ENCODE measurements around the gene HSF5. TPM values are rescaled to one million over a fixed set of nuclear protein-coding genes. Genes with fewer than 3 reads are reported as not detected.

Gene HSF5
- total and polyA plus RNA-seq, 2 of the 13 experiments (the other 11 are each of a cell fraction or from before 2014, with no cell fraction given): not detected

- TF ChIP-seq ZNF776 (CRISPR knock-in tag; IDR thresholded peaks at IDR 0.05) (no peak), MBNL3 (CRISPR knock-in tag; conservative IDR thresholded peaks at IDR 0.05) (no peak), KLF16 (CRISPR knock-in tag; IDR thresholded peaks at IDR 0.05) (peak in 1 of 2 experiments; percentile 99; a peak in 2 of 4 replicates), AKNA (CRISPR knock-in tag; IDR thresholded peaks at IDR 0.05; ENCODE audit: borderline replicate concordance) (no peak), ATF7 (IDR thresholded peaks at IDR 0.05) (no peak), ATF7 (CRISPR knock-in tag; IDR thresholded peaks at IDR 0.05) (peak; percentile 96), ZNF841 (CRISPR knock-in tag; IDR thresholded peaks at IDR 0.05; ENCODE audit: borderline replicate concordance) (0 out of 2 replicates have a peak, but pooled peaks have one; percentile 46), ZNF430 (CRISPR knock-in tag; IDR thresholded peaks at IDR 0.05) (peak; percentile 97), ZNF772 (CRISPR knock-in tag; IDR thresholded peaks at IDR 0.05) (peak; percentile 100), HDAC2 (CRISPR knock-in tag; IDR thresholded peaks at IDR 0.05) (peak; percentile 99), FOXP1 (IDR thresholded peaks at IDR 0.05) (peak; percentile 95), FOXP1 (CRISPR knock-in tag; IDR thresholded peaks at IDR 0.05) (peak; percentile 98), ARNT2 (CRISPR knock-in tag; IDR thresholded peaks at IDR 0.05; ENCODE audit: low read depth) (peak; percentile 57; the same call in 1 of the 2 replicates), YEATS4 (CRISPR knock-in tag; IDR thresholded peaks at IDR 0.05; ENCODE audit: borderline replicate concordance) (peak; percentile 91; the same call in 1 of the 2 replicates), SKI (IDR thresholded peaks at IDR 0.05; ENCODE audit: partially characterized antibody) (peak; percentile 97), ZNF33B (CRISPR knock-in tag; IDR thresholded peaks at IDR 0.05) (peak; percentile 90), ZGPAT (CRISPR knock-in tag; IDR thresholded peaks at IDR 0.05) (peak; percentile 100), ZBTB7B (CRISPR knock-in tag; IDR thresholded peaks at IDR 0.05) (peak; percentile 100), GZF1 (CRISPR knock-in tag; IDR thresholded peaks at IDR 0.05) (0 out of 2 replicates have a peak, but pooled peaks have one; percentile 16), ZNF629 (CRISPR knock-in tag; conservative IDR thresholded peaks at IDR 0.05) (peak; percentile 74), KAT8 (CRISPR knock-in tag; IDR thresholded peaks at IDR 0.05) (peak; percentile 88), ELF3 (CRISPR knock-in tag; IDR thresholded peaks at IDR 0.05) (peak; percentile 98), ZNF256 (CRISPR knock-in tag; conservative IDR thresholded peaks at IDR 0.05) (peak; percentile 89), ZNF230 (CRISPR knock-in tag; IDR thresholded peaks at IDR 0.05) (peak; percentile 97), ZNF251 (CRISPR knock-in tag; IDR thresholded peaks at IDR 0.05) (no peak), ZNF274 (CRISPR knock-in tag; IDR thresholded peaks at IDR 0.05) (peak; percentile 57; the same call in 1 of the 2 replicates)
- TF ChIP-seq, protein P1, sequence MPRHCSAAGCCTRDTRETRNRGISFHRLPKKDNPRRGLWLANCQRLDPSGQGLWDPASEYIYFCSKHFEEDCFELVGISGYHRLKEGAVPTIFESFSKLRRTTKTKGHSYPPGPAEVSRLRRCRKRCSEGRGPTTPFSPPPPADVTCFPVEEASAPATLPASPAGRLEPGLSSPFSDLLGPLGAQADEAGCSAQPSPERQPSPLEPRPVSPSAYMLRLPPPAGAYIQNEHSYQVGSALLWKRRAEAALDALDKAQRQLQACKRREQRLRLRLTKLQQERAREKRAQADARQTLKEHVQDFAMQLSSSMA (CRISPR knock-in tag; IDR thresholded peaks at IDR 0.05): peak; percentile 90
These were observed 96.8 kb downstream of the HSF5 start (continued) for GRCh38 chr17:58391302-58391984.

Data from HepG2 (cell line).